ENCODE measurements around the gene USP53.

The USP53 gene

GRCh38 chr4:119302073-119302832 is 89.7 kb downstream of the USP53 start:
- peaks cover 25% of the 10 kb centered on the region for H3K27me3 ChIP-seq
- H3K9me3 ChIP-seq, result no peaks in the 10 kb centered on the region
- peaks cover 3% of the 10 kb centered on the region for H3K4me1 ChIP-seq
- no peak for DNase-seq
- H3K4me3 ChIP-seq (ENCODE audit: low read depth, low read length), result no peak overlapping the region
- no peak for TF ChIP-seq CTCF (IDR thresholded peaks at IDR 0.05; ENCODE audit: low read depth, low read length)
- H3K36me3 ChIP-seq, result peaks cover 7% of the 10 kb centered on the region

GRCh38 chr4:119303587-119304305 is 91.2 kb downstream of the USP53 start:
- no peak overlapping the region for H3K4me3 ChIP-seq (ENCODE audit: low read depth, low read length)
- no peak for TF ChIP-seq CTCF (IDR thresholded peaks at IDR 0.05; ENCODE audit: low read depth, low read length)
- H3K36me3 ChIP-seq, result no peaks in the 10 kb centered on the region

GRCh38 chr4:119304431-119304830 is 91.9 kb downstream of the USP53 start:
- H3K27me3 ChIP-seq, result peaks cover 32% of the 10 kb centered on the region

More at GRCh38 chr4:119303587-119304305, 91.2 kb downstream of the USP53 start:
- peaks cover 3% of the 10 kb centered on the region for H3K4me1 ChIP-seq
- H3K9me3 ChIP-seq, result no peaks in the 10 kb centered on the region
- peaks cover 32% of the 10 kb centered on the region for H3K27me3 ChIP-seq
- no peak for DNase-seq

GRCh38 chr4:119307606-119308005 is 95.1 kb downstream of the USP53 start:
- H3K4me3 ChIP-seq (ENCODE audit: low read depth, low read length), result no peak overlapping the region

More at GRCh38 chr4:119304431-119304830, 91.9 kb downstream of the USP53 start:
- H3K4me1 ChIP-seq, result peaks cover 3% of the 10 kb centered on the region; the same call in 1 of the 2 replicates
- no peak for TF ChIP-seq CTCF (IDR thresholded peaks at IDR 0.05; ENCODE audit: low read depth, low read length)
- no peak for DNase-seq
- no peaks in the 10 kb centered on the region for H3K9me3 ChIP-seq
- H3K4me3 ChIP-seq (ENCODE audit: low read depth, low read length), result no peak overlapping the region
- H3K36me3 ChIP-seq, result no peaks in the 10 kb centered on the region

GRCh38 chr4:119310826-119311225 is 98.3 kb downstream of the USP53 start:
- no peak overlapping the region for H3K4me3 ChIP-seq (ENCODE audit: low read depth, low read length)
- H3K9me3 ChIP-seq, result no peaks in the 10 kb centered on the region
- H3K27me3 ChIP-seq, result peaks cover 38% of the 10 kb centered on the region
- no peaks in the 10 kb centered on the region for H3K36me3 ChIP-seq
- H3K4me1 ChIP-seq, result no peaks in the 10 kb centered on the region
- DNase-seq, result no peak
- TF ChIP-seq CTCF (IDR thresholded peaks at IDR 0.05; ENCODE audit: low read depth, low read length), result no peak

More at GRCh38 chr4:119307606-119308005, 95.1 kb downstream of the USP53 start:
- no peak for DNase-seq
- Histone ChIP-seq H3K9me3 (no peaks in the 10 kb centered on the region), H3K27me3 (peaks cover 37% of the 10 kb centered on the region), H3K4me1 (no peaks in the 10 kb centered on the region), H3K36me3 (no peaks in the 10 kb centered on the region)
- TF ChIP-seq CTCF (IDR thresholded peaks at IDR 0.05; ENCODE audit: low read depth, low read length), result no peak

- Histone ChIP-seq H3K9me3 (no peaks in the 10 kb centered on the region), H3K36me3 (no peaks in the 10 kb centered on the region), H3K4me3 (ENCODE audit: low read depth, low read length) (no peak overlapping the region), H3K27me3 (peaks cover 32% of the 10 kb centered on the region), H3K4me1 (no peaks in the 10 kb centered on the region)
- TF ChIP-seq CTCF (IDR thresholded peaks at IDR 0.05; ENCODE audit: low read depth, low read length), result no peak
- no peak for DNase-seq
Measured at GRCh38 chr4:119313237-119313636, 100.7 kb downstream of the USP53 start.

Data from BE2C (cell line).